Mammary epithelial cell (primary cell): Measurements from ENCODE around the gene HPS1.

Experiments
- EZH2 ChIP-seq: IDR thresholded peaks from 2 replicates; pipeline ENCODE4 v1.6.1; 2012; ENCODE audit warnings: low read length, inconsistent platforms, borderline replicate concordance
- TF ChIP-seq, protein P1 (sequence below), 2 donors: IDR thresholded peaks in 1 of 2; conservative IDR thresholded peaks in 1 of 2; 2 replicates each; pipeline ENCODE4 v1.5.1; 2011 to 2012; ENCODE audit warnings: inconsistent platforms in 2 of 2, low read length in 2 of 2, mild to moderate bottlenecking in 2 of 2, control low read depth in 1 of 2, low read depth in 1 of 2; ENCODE audit not compliant: insufficient read depth in 1 of 2; ENCODE audit errors: extremely low read depth in 1 of 2

DNA sequence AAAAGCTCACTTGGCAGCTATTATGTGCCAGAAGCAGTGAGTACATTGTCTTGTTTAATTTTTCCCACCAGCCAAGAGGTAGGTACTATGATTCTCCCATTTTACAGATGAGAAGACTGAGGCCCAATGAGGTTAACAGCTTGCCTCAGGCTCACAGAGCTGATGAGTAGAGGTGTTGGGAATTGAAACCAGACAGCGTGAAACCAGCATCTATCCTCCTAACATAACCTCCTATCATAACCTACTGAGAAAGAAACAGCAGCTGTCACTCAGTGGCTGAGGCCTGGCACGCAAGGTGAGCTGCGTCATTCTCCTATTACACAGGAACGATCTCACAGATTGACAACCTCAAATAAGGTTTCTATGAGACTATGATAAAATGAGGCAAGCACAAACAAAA lies 37.9 kb downstream of the HPS1 start:
- TF ChIP-seq, protein P1, sequence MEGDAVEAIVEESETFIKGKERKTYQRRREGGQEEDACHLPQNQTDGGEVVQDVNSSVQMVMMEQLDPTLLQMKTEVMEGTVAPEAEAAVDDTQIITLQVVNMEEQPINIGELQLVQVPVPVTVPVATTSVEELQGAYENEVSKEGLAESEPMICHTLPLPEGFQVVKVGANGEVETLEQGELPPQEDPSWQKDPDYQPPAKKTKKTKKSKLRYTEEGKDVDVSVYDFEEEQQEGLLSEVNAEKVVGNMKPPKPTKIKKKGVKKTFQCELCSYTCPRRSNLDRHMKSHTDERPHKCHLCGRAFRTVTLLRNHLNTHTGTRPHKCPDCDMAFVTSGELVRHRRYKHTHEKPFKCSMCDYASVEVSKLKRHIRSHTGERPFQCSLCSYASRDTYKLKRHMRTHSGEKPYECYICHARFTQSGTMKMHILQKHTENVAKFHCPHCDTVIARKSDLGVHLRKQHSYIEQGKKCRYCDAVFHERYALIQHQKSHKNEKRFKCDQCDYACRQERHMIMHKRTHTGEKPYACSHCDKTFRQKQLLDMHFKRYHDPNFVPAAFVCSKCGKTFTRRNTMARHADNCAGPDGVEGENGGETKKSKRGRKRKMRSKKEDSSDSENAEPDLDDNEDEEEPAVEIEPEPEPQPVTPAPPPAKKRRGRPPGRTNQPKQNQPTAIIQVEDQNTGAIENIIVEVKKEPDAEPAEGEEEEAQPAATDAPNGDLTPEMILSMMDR (conservative IDR thresholded peaks at IDR 0.05 in 1 of 2, IDR thresholded peaks at IDR 0.05 in 1 of 2; ENCODE audit: extremely low read depth in 1 of 2, insufficient read depth in 1 of 2, low read depth in 1 of 2, low read length in 2 of 2), result no peak
- no peak for TF ChIP-seq EZH2
